Measurements from ENCODE around the gene POLR1A. TPM values are rescaled to one million over a fixed set of nuclear protein-coding genes. Genes with fewer than 3 reads are reported as not detected.

Gene POLR1A
- total and polyA plus RNA-seq, 2 donors (not counting 3 experiments of a cell fraction or from before 2014, with no cell fraction given), result 7.6 to 40.7 TPM

DNA sequence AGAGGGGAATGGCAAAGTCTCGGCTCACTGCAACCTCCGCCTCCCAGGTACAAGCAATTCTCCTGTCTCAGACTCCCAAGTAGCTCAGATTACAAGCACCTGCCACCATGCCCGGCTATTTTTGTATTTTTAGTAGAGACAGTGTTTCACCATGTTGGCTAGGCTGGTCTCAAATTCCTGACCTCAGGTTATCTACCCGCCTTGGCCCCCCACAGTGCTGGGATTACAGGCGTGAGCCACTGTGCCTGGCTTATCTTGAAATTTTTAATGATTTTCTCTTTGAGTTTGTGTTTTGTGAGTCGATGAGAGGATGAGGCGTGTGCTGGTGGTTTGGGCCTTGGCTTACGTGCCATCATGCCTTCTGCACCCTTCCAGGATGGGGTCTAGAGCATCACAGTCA lies 115.6 kb downstream of the POLR1A start:
- DNase-seq (ENCODE audit: low read depth, low spot score) (no peak), FAIRE-seq (no peak)
- Histone ChIP-seq H3K27me3 (ENCODE audit: control insufficient read depth in 2 of 2, insufficient read depth in 2 of 2, low read length in 2 of 2) (no peaks in the 10 kb centered on the region), H3K36me3 (ENCODE audit: control insufficient read depth in 2 of 2, extremely low read depth in 1 of 2, insufficient read depth in 2 of 2, low read length in 2 of 2) (no peaks in the 10 kb centered on the region), H2AFZ (ENCODE audit: low read depth, low read length) (no peak overlapping the region), H3K9ac (replicated peaks; ENCODE audit: extremely low read depth, insufficient read depth, low read length) (no peak overlapping the region), H4K20me1 (replicated peaks; ENCODE audit: control insufficient read depth, extremely low read depth, insufficient read depth, low read length) (no peaks in the 10 kb centered on the region), H3K4me1 (ENCODE audit: control insufficient read depth, extremely low read depth, insufficient read depth, low read length) (no peaks in the 10 kb centered on the region), H3K9me3 (replicated peaks; ENCODE audit: control insufficient read depth, insufficient read depth, low read length) (no peaks in the 10 kb centered on the region), H3K9me1 (replicated peaks; ENCODE audit: control insufficient read depth, extremely low read depth, insufficient read depth, low read length) (no peaks in the 10 kb centered on the region), H3K4me3 (replicated peaks in 1 of 3; ENCODE audit: insufficient read depth in 1 of 3, low read depth in 1 of 3, low read length in 3 of 3) (no peak overlapping the region), H3K79me2 (ENCODE audit: control insufficient read depth, insufficient read depth, low read length) (no peaks in the 10 kb centered on the region), H3K4me2 (ENCODE audit: insufficient read depth, low read length) (no peak overlapping the region), H3K27ac (ENCODE audit: insufficient read depth, low read depth, low read length) (no peak overlapping the region)
- no TSS peak for BruUV-seq (replicated peaks)
- dilution Hi-C loops (cut with MboI; ENCODE audit: extremely low pct_ligation_motif_present, low sequenced_read_pairs) (no loop called here), intact Hi-C loops (cut with micrococcal nuclease) (no loop called here)
- TF ChIP-seq MYC (IDR thresholded peaks at IDR 0.05; ENCODE audit: low read depth, low read length) (no peak), GATA2 (IDR thresholded peaks at IDR 0.05; ENCODE audit: insufficient read depth, insufficient read length, low read depth, low read length) (no peak), FOS (IDR thresholded peaks at IDR 0.05; ENCODE audit: borderline replicate concordance, insufficient read depth, low read length) (no peak), POLR2AphosphoS5 (IDR thresholded peaks at IDR 0.05; ENCODE audit: insufficient read depth, low read depth, low read length) (no peak), EZH2 (IDR thresholded peaks at IDR 0.05; ENCODE audit: borderline replicate concordance, low read depth, low read length, severe bottlenecking) (no peak), JUN (IDR thresholded peaks at IDR 0.05; ENCODE audit: borderline replicate concordance, insufficient read depth, insufficient read length, low read depth) (no peak), POLR2A (IDR thresholded peaks at IDR 0.05; ENCODE audit: low read depth, low read length) (no peak)
- TF ChIP-seq, protein P1, sequence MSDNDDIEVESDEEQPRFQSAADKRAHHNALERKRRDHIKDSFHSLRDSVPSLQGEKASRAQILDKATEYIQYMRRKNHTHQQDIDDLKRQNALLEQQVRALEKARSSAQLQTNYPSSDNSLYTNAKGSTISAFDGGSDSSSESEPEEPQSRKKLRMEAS (IDR thresholded peaks at IDR 0.05; ENCODE audit: insufficient read depth, insufficient read length), result no peak
- TF ChIP-seq, protein P2, sequence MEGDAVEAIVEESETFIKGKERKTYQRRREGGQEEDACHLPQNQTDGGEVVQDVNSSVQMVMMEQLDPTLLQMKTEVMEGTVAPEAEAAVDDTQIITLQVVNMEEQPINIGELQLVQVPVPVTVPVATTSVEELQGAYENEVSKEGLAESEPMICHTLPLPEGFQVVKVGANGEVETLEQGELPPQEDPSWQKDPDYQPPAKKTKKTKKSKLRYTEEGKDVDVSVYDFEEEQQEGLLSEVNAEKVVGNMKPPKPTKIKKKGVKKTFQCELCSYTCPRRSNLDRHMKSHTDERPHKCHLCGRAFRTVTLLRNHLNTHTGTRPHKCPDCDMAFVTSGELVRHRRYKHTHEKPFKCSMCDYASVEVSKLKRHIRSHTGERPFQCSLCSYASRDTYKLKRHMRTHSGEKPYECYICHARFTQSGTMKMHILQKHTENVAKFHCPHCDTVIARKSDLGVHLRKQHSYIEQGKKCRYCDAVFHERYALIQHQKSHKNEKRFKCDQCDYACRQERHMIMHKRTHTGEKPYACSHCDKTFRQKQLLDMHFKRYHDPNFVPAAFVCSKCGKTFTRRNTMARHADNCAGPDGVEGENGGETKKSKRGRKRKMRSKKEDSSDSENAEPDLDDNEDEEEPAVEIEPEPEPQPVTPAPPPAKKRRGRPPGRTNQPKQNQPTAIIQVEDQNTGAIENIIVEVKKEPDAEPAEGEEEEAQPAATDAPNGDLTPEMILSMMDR (IDR thresholded peaks at IDR 0.05; ENCODE audit: extremely low read depth in 1 of 2, insufficient read depth in 1 of 2, low read depth in 1 of 2, low read length in 2 of 2), result no peak
- CTCF ChIA-PET, result interaction anchor here (2.1 kb wide), 1 partner anchor 162 kb away, joined by 6 read pairs; no protein-coding TSS in a partner anchor
- POLR2A ChIA-PET, result no interaction called here

Data from endothelial cell of umbilical vein (primary cell).